Hepatocyte (in vitro differentiated cells): Measurements from ENCODE around the gene PSMD5. TPM values are rescaled to one million over a fixed set of nuclear protein-coding genes. Genes with fewer than 3 reads are reported as not detected.

Experiments used
- DNase-seq: peaks from one replicate; pipeline ENCODE4 v3.0.0-alpha.2; 2016; ENCODE audit warnings: low spot score
- H2AFZ ChIP-seq: fragments of 200-600 bp; sonication (generic); 2 replicates; pipeline ENCODE4 v1.6.0; 2016; ENCODE audit warnings: antibody characterized with exemption, mild to moderate bottlenecking
- H3K27ac ChIP-seq: fragments of 200-600 bp; sonication (generic); 2 replicates; pipeline ENCODE4 v1.5.1; 2016; ENCODE audit warnings: mild to moderate bottlenecking
- H3K27me3 ChIP-seq: fragments of 200-600 bp; sonication (generic); 2 replicates; pipeline ENCODE4 v1.6.1; 2016
- H3K36me3 ChIP-seq: fragments of 200-600 bp; sonication (generic); replicated peaks from 2 replicates; pipeline ENCODE4 v1.5.1; 2016; ENCODE audit warnings: low read depth; ENCODE audit not compliant: insufficient read depth
- H3K4me1 ChIP-seq: fragments of 200-600 bp; sonication (generic); 2 replicates; pipeline ENCODE4 v1.5.1; 2016; ENCODE audit warnings: mild to moderate bottlenecking, moderate library complexity; ENCODE audit not compliant: insufficient read depth
- H3K4me2 ChIP-seq: fragments of 200-600 bp; sonication (generic); 2 replicates; pipeline ENCODE4 v1.6.0; 2016
- H3K4me3 ChIP-seq: fragments of 200-600 bp; sonication (generic); 2 replicates; pipeline ENCODE4 v1.5.1; 2016; ENCODE audit warnings: mild to moderate bottlenecking
- H3K79me2 ChIP-seq: fragments of 200-600 bp; sonication (generic); 2 replicates; pipeline ENCODE4 v1.6.0; 2017; ENCODE audit warnings: mild to moderate bottlenecking
- H3K9me2 ChIP-seq: fragments of 200-600 bp; sonication (generic); replicated peaks from 2 replicates; pipeline ENCODE4 v1.6.0; 2017; ENCODE audit warnings: mild to moderate bottlenecking; ENCODE audit not compliant: insufficient read depth
- H3K9me3 ChIP-seq: fragments of 200-600 bp; sonication (generic); 2 replicates; pipeline ENCODE4 v1.5.1; 2016; ENCODE audit warnings: low read depth, mild to moderate bottlenecking
- H4K20me1 ChIP-seq: fragments of 200-600 bp; sonication (generic); 2 replicates; pipeline ENCODE4 v1.6.0; 2016; ENCODE audit warnings: mild to moderate bottlenecking; ENCODE audit not compliant: insufficient read depth, poor library complexity, severe bottlenecking
- CTCF ChIP-seq: fragments of 200-600 bp; sonication (generic); IDR thresholded peaks from 2 replicates; pipeline ENCODE4 v1.5.1; 2016; ENCODE audit warnings: antibody characterized with exemption, mild to moderate bottlenecking; ENCODE audit not compliant: poor library complexity
- EZH2 ChIP-seq: fragments of 200-600 bp; sonication (generic); IDR thresholded peaks from 2 replicates; pipeline ENCODE4 v1.6.1; 2016; ENCODE audit warnings: antibody characterized with exemption, mild to moderate bottlenecking, borderline replicate concordance
- EZH2phosphoT487 ChIP-seq: fragments of 200-600 bp; sonication (generic); IDR thresholded peaks from one replicate; pipeline ENCODE4 v1.6.1; 2018; ENCODE audit warnings: antibody characterized with exemption, mild to moderate bottlenecking, low read depth, moderate library complexity; ENCODE audit not compliant: unreplicated experiment, severe bottlenecking
- WGBS: methylation state at CpG from one replicate; pipeline ENCODE4 v1.1.6; 2016; ENCODE audit warnings: low lambda C conversion rate; ENCODE audit errors: missing lambda C conversion rate; 5-methylcytosine and 5-hydroxymethylcytosine counted together
- polyA plus RNA-seq: library from polyadenylated mRNA; unstranded; fragments of >200 nt; fragmentation: Nextera tagmentation; extraction: Ambion mirVana; gene quantifications from 2 replicates; pipeline ENCODE4 v1.2.1, GENCODE V29; 2016
- total RNA-seq: library from RNA; depleted of rRNA; stranded (reverse); fragments of >200 nt; gene quantifications from 2 replicates; pipeline ENCODE4 v1.2.3, GENCODE V29; 2014

Gene PSMD5
- total and polyA plus RNA-seq, 2 experiments from 2014 or later = 10.4 to 14.7 TPM

DNA sequence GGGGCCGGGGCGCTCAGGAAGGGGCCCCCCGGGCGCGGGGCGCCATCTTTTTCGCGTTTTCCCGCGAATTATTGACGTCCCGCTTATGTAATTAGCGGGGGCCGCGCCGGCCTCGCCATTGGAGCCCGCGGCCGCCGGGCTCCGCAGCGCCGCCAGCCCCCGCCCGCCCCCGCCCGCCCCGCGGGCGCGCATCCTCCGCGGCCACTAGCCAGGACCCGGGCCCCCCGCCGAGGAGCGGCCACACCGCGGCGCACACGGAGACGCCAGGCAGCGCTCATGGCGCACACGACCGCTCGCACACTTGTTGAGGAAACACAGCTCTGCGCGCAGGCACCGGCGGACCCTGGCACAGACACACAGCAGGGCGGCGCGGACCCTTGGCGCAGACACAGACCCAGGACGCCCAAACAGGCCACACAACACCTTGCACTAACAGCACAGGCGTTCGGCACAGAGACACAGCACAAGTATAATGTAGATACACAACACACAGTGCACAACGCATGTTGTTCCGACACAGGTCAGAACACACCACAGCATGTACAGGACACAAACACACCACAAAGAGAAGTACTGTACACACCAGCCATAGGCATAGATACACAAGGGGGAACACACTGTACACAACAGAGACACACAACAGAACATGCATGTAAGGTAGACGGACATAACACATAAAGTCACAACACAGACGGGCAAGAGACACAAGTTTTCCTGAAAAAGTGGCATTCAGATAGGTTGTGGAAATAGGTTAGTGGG, 34.7 kb upstream of the PSMD5 start:
- H3K79me2 ChIP-seq = no peaks in the 10 kb centered on the region
- WGBS = 10% methylated on average over 28 of the region's 63 CpGs
- DNase-seq = peak; percentile 77
- H3K9me2 ChIP-seq = no peaks in the 10 kb centered on the region
- peak overlapping the region; percentile 99 for H3K4me2 ChIP-seq
- no peaks in the 10 kb centered on the region for H3K9me3 ChIP-seq
- no peaks in the 10 kb centered on the region for H3K27me3 ChIP-seq
- no peaks in the 10 kb centered on the region for H3K36me3 ChIP-seq
- peaks cover 47% of the 10 kb centered on the region for H3K4me1 ChIP-seq
- no peaks in the 10 kb centered on the region for H4K20me1 ChIP-seq
- TF ChIP-seq CTCF (peak; percentile 21), EZH2phosphoT487 (no peak), EZH2 (no peak)
- peak overlapping the region; percentile 99 for H3K27ac ChIP-seq
- peak overlapping the region; percentile 96 for H3K4me3 ChIP-seq
- peak overlapping the region; percentile 77 for H2AFZ ChIP-seq

DNA sequence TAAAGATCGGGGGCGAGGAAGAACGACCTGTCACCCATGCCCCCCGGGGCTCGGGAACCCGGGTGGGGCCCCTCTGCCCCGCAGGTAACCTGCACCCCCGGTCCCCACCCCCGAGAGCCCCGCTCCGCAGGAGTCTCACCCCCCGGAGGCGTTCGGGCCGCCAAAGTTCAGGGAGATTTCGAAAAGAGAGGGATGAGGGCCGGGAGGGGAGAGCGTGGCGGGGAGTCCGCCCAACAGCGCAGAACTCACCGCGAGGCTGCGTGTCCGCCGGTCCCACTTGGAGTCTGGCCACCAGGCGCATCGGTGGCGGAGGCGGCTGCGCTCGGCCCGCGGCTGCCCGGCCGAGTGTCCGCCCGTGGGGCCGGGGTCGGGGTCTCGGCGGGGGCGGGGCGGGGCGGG, 34.1 kb upstream of the PSMD5 start, which contains the start of gene PHF19:
Gene PHF19 (minus strand): TSS at position 347 of the 399 bp plus-strand sequence. CDS start 2,447 bp downstream, outside the sequence.
- Histone ChIP-seq H3K4me2 (peak within 1 kb of the TSS; percentile 99), H3K27me3 (no peaks in the 10 kb centered on the region), H3K9me3 (no peaks in the 10 kb centered on the region), H3K79me2 (no peaks in the 10 kb centered on the region), H4K20me1 (no peaks in the 10 kb centered on the region), H3K4me1 (peaks cover 50% of the 10 kb centered on the region), H3K9me2 (no peaks in the 10 kb centered on the region), H3K36me3 (no peaks in the 10 kb centered on the region), H3K4me3 (peak within 1 kb of the TSS; percentile 96), H3K27ac (peak within 1 kb of the TSS; percentile 99), H2AFZ (peak within 1 kb of the TSS; percentile 94)
- TF ChIP-seq EZH2phosphoT487 (no peak), EZH2 (no peak), CTCF (no peak)
- DNase-seq = no peak
- WGBS = under 1% methylated on average over 25 of the region's 45 CpGs

- 5% methylated on average over 47 of the region's 65 CpGs for WGBS
- peaks cover 50% of the 10 kb centered on the region for H3K4me1 ChIP-seq
- DNase-seq = peak; percentile 90
Measured at GRCh38 chr9:120875954-120876841, 33.5 kb upstream of the PSMD5 start.

More at GRCh38 chr9:120875954-120876841, 33.5 kb upstream of the PSMD5 start:
- Histone ChIP-seq H3K27ac (peak overlapping the region; percentile 99), H3K9me3 (no peaks in the 10 kb centered on the region), H3K36me3 (no peaks in the 10 kb centered on the region), H3K27me3 (no peaks in the 10 kb centered on the region), H3K4me3 (peak overlapping the region; percentile 96), H2AFZ (peak overlapping the region; percentile 94), H3K9me2 (no peaks in the 10 kb centered on the region), H3K79me2 (no peaks in the 10 kb centered on the region), H4K20me1 (no peaks in the 10 kb centered on the region), H3K4me2 (peak overlapping the region; percentile 99)
- no peak for TF ChIP-seq CTCF
- no peak for TF ChIP-seq EZH2
- TF ChIP-seq EZH2phosphoT487 = no peak
